HL-60/S4 treated with phorbol 12-myristate 13-acetate at 8.2 ng/mL for 4 days and 3 days (cell line): ENCODE measurements around the gene SLC2A1.

Experiments used
- in situ Hi-C: fragments of 300-500 bp; cut with MboI; formaldehyde crosslinking; loops from 2 replicates; pipeline ENCODE4 v1.15.0; 2022; ENCODE audit warnings: low sequenced_read_pairs

SLC2A1 gene

DNA sequence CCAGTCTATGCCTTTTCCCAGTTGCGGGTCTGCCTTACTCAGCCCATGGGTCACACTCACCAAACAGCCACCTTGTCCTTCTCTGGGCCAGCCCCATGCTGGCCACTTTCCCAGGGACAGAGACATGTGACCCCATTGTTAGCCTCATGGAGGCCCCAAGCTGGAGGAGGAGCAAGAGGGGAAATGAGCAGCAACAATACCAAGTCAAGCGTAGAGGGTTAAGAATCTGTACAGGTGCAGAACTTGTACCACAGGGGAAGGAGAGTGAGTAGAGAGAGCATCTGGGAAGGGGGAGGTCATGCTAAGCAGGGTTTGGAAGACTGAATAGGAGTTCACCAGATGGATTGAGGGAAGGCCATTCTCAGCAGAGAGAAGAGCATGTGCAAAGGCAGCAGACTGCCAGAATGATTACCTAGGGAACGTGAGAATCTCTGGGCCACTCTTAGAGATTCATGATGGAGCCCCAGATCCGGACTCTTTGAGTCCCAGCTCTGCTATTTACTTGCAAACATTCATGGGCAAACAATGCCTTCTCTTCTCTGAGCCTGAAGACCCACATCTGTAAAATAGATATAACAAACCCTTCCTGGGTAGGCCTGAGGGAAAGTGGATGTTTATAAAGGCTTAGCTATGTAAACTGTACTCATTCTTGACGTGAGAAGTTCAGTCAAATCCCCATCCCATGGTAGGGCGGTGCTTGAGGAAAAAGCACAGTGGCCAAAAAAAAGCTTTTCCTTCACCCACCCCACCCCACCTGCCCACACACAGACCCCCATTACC, 2.8 kb upstream of the SLC2A1 start:
- in situ Hi-C loops, result no loop called here

DNA sequence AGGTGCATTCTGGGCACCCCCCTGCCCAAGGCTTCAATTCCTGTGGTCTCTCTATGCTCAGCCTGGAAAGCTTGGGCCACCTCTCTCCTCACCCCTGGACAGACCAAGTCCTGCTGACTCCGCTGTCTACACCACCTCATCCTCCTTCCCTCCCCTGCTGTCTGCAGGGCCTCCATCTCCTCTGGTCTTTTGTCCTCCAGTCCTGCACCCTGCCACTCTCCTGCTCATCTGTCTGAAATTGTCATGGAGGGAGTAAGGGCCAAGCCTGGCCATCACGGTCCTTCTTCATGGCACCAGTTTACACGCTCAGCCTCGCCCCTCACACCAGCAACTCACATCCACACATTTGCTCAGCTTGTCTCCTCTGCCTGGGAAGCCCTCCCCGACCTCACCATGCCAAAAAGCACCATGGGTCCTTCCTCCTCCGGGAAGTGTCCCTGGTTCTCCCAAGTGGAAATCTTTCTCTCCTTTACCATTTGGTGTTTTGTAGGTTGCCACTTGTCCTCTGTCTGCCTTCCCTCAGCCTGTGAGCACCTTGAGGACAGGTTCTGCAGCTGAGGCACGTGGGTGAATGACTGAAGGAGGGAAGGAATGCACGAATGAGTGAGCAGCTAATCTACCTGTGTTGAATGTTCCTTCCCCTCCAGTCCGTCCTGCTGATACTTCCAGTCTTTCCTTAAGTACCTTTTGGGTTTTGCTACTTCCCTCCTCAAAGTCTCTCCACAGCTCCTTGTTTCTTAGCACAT, 2.1 kb upstream of the SLC2A1 start:
- in situ Hi-C loops, result no loop called here

DNA sequence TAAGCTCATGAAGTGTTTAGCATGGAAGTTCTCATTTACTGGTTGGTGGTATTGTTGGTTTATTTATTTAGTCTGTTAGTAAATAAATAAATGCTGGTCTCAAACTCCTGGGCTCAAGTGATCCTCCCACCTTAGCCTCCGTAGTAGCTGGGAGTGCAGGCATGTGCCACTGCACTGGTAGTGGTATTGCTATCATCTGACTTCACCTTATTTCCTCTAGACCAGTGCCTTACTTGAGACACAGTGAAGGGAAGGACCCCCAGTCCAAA, 1.4 kb upstream of the SLC2A1 start:
- in situ Hi-C loops, result no loop called here

DNA sequence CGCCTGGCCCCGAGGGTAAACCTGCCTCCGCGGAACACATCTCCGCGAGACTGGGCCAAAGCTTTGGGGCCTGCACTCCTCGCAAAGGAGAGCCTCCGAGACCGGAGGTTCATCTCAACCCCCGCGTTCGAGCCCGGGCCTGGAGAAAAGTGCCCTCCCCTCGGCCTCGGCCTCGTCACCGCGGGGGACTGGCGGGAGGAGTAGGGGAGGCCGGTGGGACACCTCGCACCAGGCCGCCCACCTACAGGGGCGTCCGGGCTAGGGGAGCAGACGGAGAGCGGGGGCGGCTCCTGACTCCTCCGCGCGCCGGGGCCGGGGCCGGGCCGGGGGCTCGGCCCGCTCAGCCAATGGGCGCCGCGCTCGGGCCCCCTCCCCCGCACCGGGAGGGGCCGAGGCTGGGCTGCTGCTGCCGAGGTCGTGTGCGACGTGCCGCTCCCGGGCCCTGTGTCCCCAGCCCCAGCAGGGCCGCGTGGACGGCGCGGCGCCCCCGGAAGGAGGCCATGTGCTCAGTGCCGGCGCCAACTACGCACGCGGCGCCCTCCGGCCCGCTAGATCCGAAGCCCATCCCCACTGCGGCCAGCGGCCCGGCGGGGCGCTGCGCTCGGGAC, 684 bp downstream of the SLC2A1 start:
- in situ Hi-C loops, result no loop called here

GRCh38 chr1:42957229-42957879, 1.3 kb downstream of the SLC2A1 start:
- in situ Hi-C loops, result no loop called here

- in situ Hi-C loops, result no loop called here
Measured at GRCh38 chr1:42956739-42957138, 1.9 kb downstream of the SLC2A1 start.

GRCh38 chr1:42955311-42956063, 3.2 kb downstream of the SLC2A1 start:
- in situ Hi-C loops, result no loop called here

GRCh38 chr1:42953182-42954180, 5.2 kb downstream of the SLC2A1 start:
- in situ Hi-C loops, result no loop called here

- in situ Hi-C loops, result no loop called here
Measured at GRCh38 chr1:42952303-42953001, 6.2 kb downstream of the SLC2A1 start.

DNA sequence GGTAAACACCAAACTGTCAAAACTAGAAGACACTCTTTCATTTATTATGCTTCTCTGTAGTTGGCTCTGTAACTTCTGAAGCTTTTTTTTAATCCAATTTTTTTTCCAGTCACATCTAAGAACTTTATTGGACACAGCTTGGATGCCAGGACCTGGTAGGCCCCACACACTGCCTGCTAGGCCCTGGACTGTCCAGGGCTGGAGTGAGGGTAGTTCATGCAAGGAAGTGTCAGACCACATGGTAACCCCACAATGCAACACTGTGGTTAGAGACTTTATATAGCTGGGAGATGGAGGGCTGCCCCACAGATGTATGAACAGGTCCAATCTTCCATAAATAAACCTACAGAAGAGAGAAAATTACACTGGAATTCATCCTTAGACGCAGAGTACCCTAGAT, 7.1 kb downstream of the SLC2A1 start:
- in situ Hi-C loops, result no loop called here

DNA sequence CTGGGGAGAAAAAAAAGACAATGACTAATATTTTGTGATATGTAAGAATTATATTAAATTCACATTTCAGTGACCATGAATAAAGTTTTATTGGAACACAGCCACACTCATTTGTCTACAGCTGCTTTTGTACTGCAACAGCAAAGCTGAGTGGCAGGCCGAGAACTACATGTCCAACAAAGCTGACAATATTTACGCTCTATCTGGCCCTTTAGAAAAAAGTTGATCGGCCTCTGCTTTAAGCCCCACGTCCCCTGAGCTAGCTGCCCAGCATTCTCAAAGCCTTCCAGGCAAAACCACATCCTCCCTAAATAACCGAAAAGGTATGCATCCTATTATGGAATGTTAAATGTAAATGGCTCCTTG, 8.6 kb downstream of the SLC2A1 start:
- in situ Hi-C loops, result no loop called here

GRCh38 chr1:42949312-42950115, 9.2 kb downstream of the SLC2A1 start:
- in situ Hi-C loops, result no loop called here

GRCh38 chr1:42947965-42948732, 10.5 kb downstream of the SLC2A1 start:
- in situ Hi-C loops, result no loop called here

GRCh38 chr1:42947117-42947516, 11.6 kb downstream of the SLC2A1 start:
- in situ Hi-C loops, result no loop called here

DNA sequence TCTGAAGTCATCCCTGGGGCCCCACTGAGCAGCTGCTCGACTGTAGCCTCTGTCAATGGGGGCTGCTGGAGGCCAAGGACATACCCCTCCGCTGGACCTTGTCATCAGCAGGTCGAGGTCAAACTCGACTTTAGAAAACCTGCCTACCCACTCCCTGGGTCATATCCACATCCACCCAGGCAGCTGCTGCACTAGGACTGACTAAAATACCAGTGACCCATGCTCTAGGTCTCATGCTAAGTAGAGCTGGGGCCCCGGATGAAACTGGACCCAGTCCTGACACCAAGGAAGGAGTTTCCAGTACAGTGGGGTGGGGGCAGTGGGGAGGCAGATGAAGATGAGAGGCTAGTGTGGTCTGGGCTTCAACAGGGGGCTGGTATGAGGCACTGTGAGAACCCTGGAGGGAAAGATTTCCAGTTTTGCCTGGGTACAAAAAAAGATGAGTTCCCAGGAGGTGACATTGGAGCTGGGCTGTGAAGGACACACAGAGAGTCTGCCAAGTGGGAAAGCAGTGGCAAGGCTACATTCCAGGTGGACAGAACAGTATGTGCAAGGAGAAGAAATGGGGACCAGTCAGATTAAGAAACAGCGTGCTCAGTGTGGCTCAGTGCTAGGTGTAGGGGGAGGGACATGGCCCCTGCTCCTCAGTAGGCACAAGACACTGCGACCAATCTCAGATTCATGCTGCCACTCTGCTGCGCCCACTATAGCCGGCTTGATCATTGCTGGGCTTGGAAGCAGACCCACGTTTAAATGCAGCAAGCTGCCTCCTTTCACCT, 12.4 kb downstream of the SLC2A1 start:
- in situ Hi-C loops, result no loop called here

GRCh38 chr1:42945164-42945563, 13.5 kb downstream of the SLC2A1 start:
- in situ Hi-C loops, result no loop called here
